Fibroblast of lung (primary cell): Measurements from ENCODE around the gene CYP27B1.

Experiments used
- CTCF ChIP-seq, 2 donors: IDR thresholded peaks in 1 of 2; conservative IDR thresholded peaks in 1 of 2; 1 replicate in 1 of 2; 2 replicates in 1 of 2; pipeline ENCODE4 v1.5.1; 2011 to 2012; ENCODE audit warnings: low read length in 2 of 2, control low read depth in 1 of 2, inconsistent platforms in 1 of 2, low read depth in 1 of 2, mild to moderate bottlenecking in 1 of 2
- EZH2 ChIP-seq: IDR thresholded peaks from 2 replicates; pipeline ENCODE4 v1.5.1; 2012; ENCODE audit warnings: low read length, control low read depth, mild to moderate bottlenecking; ENCODE audit errors: missing control alignments

- no peak for TF ChIP-seq CTCF (conservative IDR thresholded peaks at IDR 0.05 in 1 of 2, IDR thresholded peaks at IDR 0.05 in 1 of 2; ENCODE audit: low read depth in 1 of 2, low read length in 2 of 2)
- TF ChIP-seq EZH2: no peak
These were observed 34.6 kb downstream of the CYP27B1 start for GRCh38 chr12:57732270-57732669.
